Esophagus muscularis mucosa (tissue), 3 donors: ENCODE measurements around the gene SMIM43.

Source experiments
- CTCF ChIP-seq, 3 experiments: fragments of 200-600 bp in 2 of 3; fragments of 450-650 bp in 1 of 3; sonication (generic) in 2 of 3; IDR thresholded peaks; one replicate each; pipeline ENCODE4 v1.5.1; 2017 to 2019; ENCODE audit warnings: antibody characterized with exemption in 3 of 3, mild to moderate bottlenecking in 2 of 3, moderate library complexity in 1 of 3
- EP300 ChIP-seq: sonication (generic); formaldehyde crosslinking; IDR thresholded peaks from one replicate; pipeline ENCODE4 v1.6.1; 2017; ENCODE audit warnings: antibody characterized with exemption

DNA sequence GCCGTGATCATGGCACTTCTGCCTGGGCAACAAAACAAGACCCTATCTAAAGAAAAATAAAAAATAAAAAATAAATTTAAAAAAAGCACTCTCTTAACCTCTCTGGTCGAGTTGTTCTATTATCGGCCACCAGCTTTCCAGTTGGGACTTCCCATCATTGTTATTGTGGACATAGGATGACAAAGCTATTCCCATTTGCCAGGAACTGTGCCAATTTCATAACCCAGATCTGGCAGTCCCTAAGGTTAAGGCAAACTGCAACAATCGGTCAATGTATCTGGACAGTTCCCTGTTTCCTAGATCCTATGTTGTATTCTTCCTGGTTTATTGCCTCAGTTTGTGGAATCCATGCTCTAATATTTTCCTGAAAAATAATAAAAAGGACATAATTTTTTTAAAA lies 50.4 kb downstream of the SMIM43 start:
- no peak for TF ChIP-seq CTCF (IDR thresholded peaks at IDR 0.05)
- TF ChIP-seq EP300: no peak
